ENCODE data around the gene OR5V1. TPM values are rescaled to one million over a fixed set of nuclear protein-coding genes. Genes with fewer than 3 reads are reported as not detected.

OR5V1 gene
- total and polyA plus RNA-seq, 2 donors (not counting 1 experiment from before 2014, with no cell fraction given): not detected

- Histone ChIP-seq H2AFZ (ENCODE audit: insufficient read depth, low read depth, low read length, poor library complexity, severe bottlenecking) (no peak overlapping the region), H3K9me3 (ENCODE audit: control extremely low read depth in 1 of 3, control insufficient read depth in 2 of 3, insufficient read depth in 1 of 3, low read length in 2 of 3) (no peaks in the 10 kb centered on the region), H3K4me2 (replicated peaks; ENCODE audit: low read depth, low read length, poor library complexity, severe bottlenecking) (no peak overlapping the region), H3K79me2 (ENCODE audit: control insufficient read depth, insufficient read depth, low read length) (no peaks in the 10 kb centered on the region), H3K4me1 (ENCODE audit: control insufficient read depth in 2 of 2, insufficient read depth in 2 of 2, low read length in 2 of 2) (no peaks in the 10 kb centered on the region), H3K27me3 (replicated peaks in 1 of 4; ENCODE audit: control extremely low read depth in 1 of 4, control insufficient read depth in 3 of 4, insufficient read depth in 4 of 4, low read length in 3 of 4) (peaks cover 0 to 1% (median 0%) of the 10 kb centered on the region in 4 experiments), H3K36me3 (replicated peaks in 1 of 2; ENCODE audit: control extremely low read depth in 1 of 2, control insufficient read depth in 1 of 2, extremely low read depth in 1 of 2, insufficient read depth in 2 of 2, low read length in 1 of 2) (no peaks in the 10 kb centered on the region), H4K20me1 (ENCODE audit: control insufficient read depth, insufficient read depth, low read length, poor library complexity, severe bottlenecking) (no peaks in the 10 kb centered on the region), H3K9ac (ENCODE audit: low read length) (no peak overlapping the region), H3K27ac (ENCODE audit: low read length in 2 of 2) (no peak overlapping the region), H3K4me3 (ENCODE audit: control extremely low read depth in 1 of 5, extremely low read depth in 1 of 5, insufficient read depth in 1 of 5, low read depth in 2 of 5, low read length in 4 of 5) (no peak overlapping the region)
- POLR2A ChIA-PET: no interaction called here
- intact Hi-C loops (cut with micrococcal nuclease): no loop called here
- no peaks in the 10 kb centered on the region for H3K4me1 Mint-ChIP-seq
- peaks cover 6% of the 10 kb centered on the region for H3K27me3 Mint-ChIP-seq
- WGBS (ENCODE audit: insufficient coverage): no CpG with 5 or more reads among the region's 2 CpGs
- ATAC-seq (ENCODE audit: low read depth) (no peak), DNase-seq (no peak)
- H3K9me3 Mint-ChIP-seq (ENCODE audit: insufficient read depth): no peaks in the 10 kb centered on the region
- CTCF ChIA-PET: no interaction called here
- H3K4me3 Mint-ChIP-seq: no peak overlapping the region
- H3K27ac Mint-ChIP-seq: no peak overlapping the region
- TF ChIP-seq EZH2 (IDR thresholded peaks at IDR 0.05; ENCODE audit: borderline replicate concordance, insufficient read depth, low read depth, low read length, poor library complexity, severe bottlenecking): no peak
- TF ChIP-seq, protein P1, sequence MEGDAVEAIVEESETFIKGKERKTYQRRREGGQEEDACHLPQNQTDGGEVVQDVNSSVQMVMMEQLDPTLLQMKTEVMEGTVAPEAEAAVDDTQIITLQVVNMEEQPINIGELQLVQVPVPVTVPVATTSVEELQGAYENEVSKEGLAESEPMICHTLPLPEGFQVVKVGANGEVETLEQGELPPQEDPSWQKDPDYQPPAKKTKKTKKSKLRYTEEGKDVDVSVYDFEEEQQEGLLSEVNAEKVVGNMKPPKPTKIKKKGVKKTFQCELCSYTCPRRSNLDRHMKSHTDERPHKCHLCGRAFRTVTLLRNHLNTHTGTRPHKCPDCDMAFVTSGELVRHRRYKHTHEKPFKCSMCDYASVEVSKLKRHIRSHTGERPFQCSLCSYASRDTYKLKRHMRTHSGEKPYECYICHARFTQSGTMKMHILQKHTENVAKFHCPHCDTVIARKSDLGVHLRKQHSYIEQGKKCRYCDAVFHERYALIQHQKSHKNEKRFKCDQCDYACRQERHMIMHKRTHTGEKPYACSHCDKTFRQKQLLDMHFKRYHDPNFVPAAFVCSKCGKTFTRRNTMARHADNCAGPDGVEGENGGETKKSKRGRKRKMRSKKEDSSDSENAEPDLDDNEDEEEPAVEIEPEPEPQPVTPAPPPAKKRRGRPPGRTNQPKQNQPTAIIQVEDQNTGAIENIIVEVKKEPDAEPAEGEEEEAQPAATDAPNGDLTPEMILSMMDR (IDR thresholded peaks at IDR 0.05): no peak
Measured at GRCh38 chr6:29319931-29320330, 48.7 kb downstream of the OR5V1 start.

Other genes with a start within 250 kb of the OR5V1 start
- not detected in 2 replicates for gene OR2J2, start 198.0 kb downstream of the OR5V1 start, total RNA-seq
- gene OR2J2, start 198.0 kb downstream of the OR5V1 start, polyA plus RNA-seq: not detected in 2 replicates
- gene OR14J1, start 67.2 kb downstream of the OR5V1 start, total RNA-seq: not detected in 2 replicates
- not detected in 2 replicates for gene OR14J1, start 67.2 kb downstream of the OR5V1 start, polyA plus RNA-seq
- gene OR12D3, start 6.4 kb upstream of the OR5V1 start, total RNA-seq: not detected in 2 replicates
- not detected in 2 replicates for gene OR12D3, start 6.4 kb upstream of the OR5V1 start, polyA plus RNA-seq
- not detected in 2 replicates for gene OR12D2, start 26.8 kb upstream of the OR5V1 start, total RNA-seq
- gene OR12D2, start 26.8 kb upstream of the OR5V1 start, polyA plus RNA-seq: not detected in 2 replicates
- not detected in 2 replicates for gene OR12D1, start 46.1 kb upstream of the OR5V1 start, total RNA-seq
- gene OR12D1, start 46.1 kb upstream of the OR5V1 start, polyA plus RNA-seq: not detected in 2 replicates
- not detected in 2 replicates for gene OR10C1, start 70.4 kb upstream of the OR5V1 start, total RNA-seq
- not detected in 2 replicates for gene OR10C1, start 70.4 kb upstream of the OR5V1 start, polyA plus RNA-seq
- gene OR11A1, start 88.2 kb upstream of the OR5V1 start, total RNA-seq: not detected in 2 replicates
- not detected in 2 replicates for gene OR11A1, start 88.2 kb upstream of the OR5V1 start, polyA plus RNA-seq
- gene OR2H1, start 88.3 kb upstream of the OR5V1 start, total RNA-seq: not detected in 2 replicates
- not detected in 2 replicates for gene OR2H1, start 88.3 kb upstream of the OR5V1 start, polyA plus RNA-seq
- not detected in 2 replicates for gene MAS1L, start 119.1 kb upstream of the OR5V1 start, total RNA-seq
- gene MAS1L, start 119.1 kb upstream of the OR5V1 start, polyA plus RNA-seq: not detected in 2 replicates
- not detected in 2 replicates for gene UBD, start 190.9 kb upstream of the OR5V1 start, total RNA-seq
- gene UBD, start 190.9 kb upstream of the OR5V1 start, polyA plus RNA-seq: not detected in 2 replicates
- not detected in 2 replicates for gene OR2H2, start 216.3 kb upstream of the OR5V1 start, total RNA-seq
- not detected in 2 replicates for gene OR2H2, start 216.3 kb upstream of the OR5V1 start, polyA plus RNA-seq